Activated CD8-positive, alpha-beta T cell treated with anti-CD3 and anti-CD28 coated beads for 36 hours (primary cell): Measurements from ENCODE around the gene PCDH11Y. TPM values are rescaled to one million over a fixed set of nuclear protein-coding genes. Genes with fewer than 3 reads are reported as not detected.
"Not testable (repeated sequence)": the region's sequence is repeated elsewhere in the genome, so short reads cannot be mapped to it uniquely, and the experiment has no call there.

Experiments
- ATAC-seq: fragments of 200-7000 bp; cut with Tn5 transposase; one replicate; pipeline ENCODE4 v1.10.0; 2021; ENCODE audit warnings: mild to moderate bottlenecking, moderate library complexity
- CTCF ChIA-PET: fragments of 350-600 bp; sonication (Branson Sonifier 250); formaldehyde crosslinking; loops from one replicate; lab custom pipeline; 2021; ENCODE audit warnings: antibody characterized with exemption; lab: Charles Lee
- POLR2A ChIA-PET: fragments of 350-600 bp; sonication (Branson Sonifier 250); formaldehyde crosslinking; loops from one replicate; lab custom pipeline; 2021; ENCODE audit warnings: antibody characterized with exemption; lab: Charles Lee
- DNase-seq: peaks from one replicate; pipeline ENCODE4 v3.0.0-alpha.2; 2020
- H3K27ac Mint-ChIP-seq: one replicate; pipeline ENCODE4 v1.8.0; 2021; ENCODE audit warnings: mild to moderate bottlenecking, mixed read lengths
- H3K27me3 Mint-ChIP-seq: one replicate; pipeline ENCODE4 v1.8.0; 2021; ENCODE audit warnings: mixed read lengths
- H3K36me3 Mint-ChIP-seq: one replicate; pipeline ENCODE4 v1.8.0; 2021; ENCODE audit warnings: low read depth, mixed read lengths
- H3K4me1 Mint-ChIP-seq: one replicate; pipeline ENCODE4 v1.8.0; 2021; ENCODE audit warnings: low read depth, mixed read lengths
- H3K4me3 Mint-ChIP-seq: one replicate; pipeline ENCODE4 v1.8.0; 2021; ENCODE audit warnings: mild to moderate bottlenecking, moderate library complexity, mixed read lengths
- H3K9me3 Mint-ChIP-seq: one replicate; pipeline ENCODE4 v1.8.0; 2021; ENCODE audit warnings: mixed read lengths
- intact Hi-C: fragments of 100-400 bp; cut with micrococcal nuclease; formaldehyde crosslinking; loops from one replicate; pipeline ENCODE4 v1.10.0; 2022
- total RNA-seq, 2 experiments: library from RNA; stranded (reverse); gene quantifications; one replicate each; pipeline ENCODE4 v1.2.3, GENCODE V29; 2021

PCDH11Y gene
- total RNA-seq = not detected

- intact Hi-C loops, CTCF ChIA-PET, POLR2A ChIA-PET, H3K27ac Mint-ChIP-seq, H3K4me1 Mint-ChIP-seq, H3K4me3 Mint-ChIP-seq, H3K9me3 Mint-ChIP-seq, H3K36me3 Mint-ChIP-seq, DNase-seq, H3K27me3 Mint-ChIP-seq: not testable (repeated sequence)
- ATAC-seq = peak; percentile 27
These were observed at the start of gene PCDH11Y for GRCh38 chrY:5000057-5000456. PCDH11Y (plus strand) TSS chrY:5000296; CDS start chrY:5057100, 56,804 bp downstream.

- CTCF ChIA-PET, H3K9me3 Mint-ChIP-seq, H3K27me3 Mint-ChIP-seq, H3K4me1 Mint-ChIP-seq, H3K36me3 Mint-ChIP-seq, H3K27ac Mint-ChIP-seq, ATAC-seq, DNase-seq, POLR2A ChIA-PET, intact Hi-C loops, H3K4me3 Mint-ChIP-seq: not testable (repeated sequence)
These were observed 32.2 kb upstream of the PCDH11Y start for GRCh38 chrY:4967894-4968293.

GRCh38 chrY:4991743-4992400 lies 8.2 kb upstream of the PCDH11Y start:
- H3K4me3 Mint-ChIP-seq, POLR2A ChIA-PET, H3K27me3 Mint-ChIP-seq, intact Hi-C loops, H3K36me3 Mint-ChIP-seq, H3K9me3 Mint-ChIP-seq, H3K4me1 Mint-ChIP-seq, H3K27ac Mint-ChIP-seq, CTCF ChIA-PET, DNase-seq: not testable (repeated sequence)
- ATAC-seq = peak; percentile 86

- H3K36me3 Mint-ChIP-seq, CTCF ChIA-PET, intact Hi-C loops, H3K27ac Mint-ChIP-seq, H3K27me3 Mint-ChIP-seq, ATAC-seq, H3K9me3 Mint-ChIP-seq, DNase-seq, H3K4me3 Mint-ChIP-seq, H3K4me1 Mint-ChIP-seq, POLR2A ChIA-PET: not testable (repeated sequence)
These were observed 5.2 kb upstream of the PCDH11Y start for GRCh38 chrY:4994892-4995291.

- POLR2A ChIA-PET, intact Hi-C loops, H3K4me1 Mint-ChIP-seq, H3K4me3 Mint-ChIP-seq, H3K36me3 Mint-ChIP-seq, CTCF ChIA-PET, ATAC-seq, DNase-seq, H3K27ac Mint-ChIP-seq, H3K27me3 Mint-ChIP-seq, H3K9me3 Mint-ChIP-seq: not testable (repeated sequence)
These were observed 2.5 kb downstream of the PCDH11Y start for GRCh38 chrY:5002476-5003184.

GRCh38 chrY:5038972-5039523 lies 39.0 kb downstream of the PCDH11Y start:
- H3K36me3 Mint-ChIP-seq, DNase-seq, H3K4me3 Mint-ChIP-seq, CTCF ChIA-PET, H3K9me3 Mint-ChIP-seq, intact Hi-C loops, H3K27me3 Mint-ChIP-seq, ATAC-seq, POLR2A ChIA-PET, H3K27ac Mint-ChIP-seq, H3K4me1 Mint-ChIP-seq: not testable (repeated sequence)

GRCh38 chrY:5083017-5083416 lies 82.9 kb downstream of the PCDH11Y start:
- ATAC-seq, H3K36me3 Mint-ChIP-seq, intact Hi-C loops, POLR2A ChIA-PET, H3K9me3 Mint-ChIP-seq, H3K27ac Mint-ChIP-seq, CTCF ChIA-PET, DNase-seq, H3K4me1 Mint-ChIP-seq, H3K4me3 Mint-ChIP-seq, H3K27me3 Mint-ChIP-seq: not testable (repeated sequence)

GRCh38 chrY:5182998-5183397 lies 182.9 kb downstream of the PCDH11Y start:
- H3K4me1 Mint-ChIP-seq, intact Hi-C loops, CTCF ChIA-PET, H3K27me3 Mint-ChIP-seq, H3K4me3 Mint-ChIP-seq, DNase-seq, H3K27ac Mint-ChIP-seq, POLR2A ChIA-PET, H3K9me3 Mint-ChIP-seq, H3K36me3 Mint-ChIP-seq, ATAC-seq: not testable (repeated sequence)

GRCh38 chrY:5215116-5215515 lies 215.0 kb downstream of the PCDH11Y start:
- CTCF ChIA-PET, H3K4me1 Mint-ChIP-seq, ATAC-seq, DNase-seq, H3K9me3 Mint-ChIP-seq, H3K27me3 Mint-ChIP-seq, H3K4me3 Mint-ChIP-seq, POLR2A ChIA-PET, H3K36me3 Mint-ChIP-seq, intact Hi-C loops, H3K27ac Mint-ChIP-seq: not testable (repeated sequence)

- intact Hi-C loops, H3K36me3 Mint-ChIP-seq: not testable (repeated sequence)
These were observed 324.8 kb downstream of the PCDH11Y start for GRCh38 chrY:5324931-5325330.

GRCh38 chrY:5342220-5342619 lies 342.1 kb downstream of the PCDH11Y start:
- CTCF ChIA-PET, H3K36me3 Mint-ChIP-seq, H3K4me1 Mint-ChIP-seq, H3K27ac Mint-ChIP-seq, H3K27me3 Mint-ChIP-seq, H3K4me3 Mint-ChIP-seq, DNase-seq, intact Hi-C loops, POLR2A ChIA-PET, ATAC-seq, H3K9me3 Mint-ChIP-seq: not testable (repeated sequence)

More at GRCh38 chrY:5324931-5325330, 324.8 kb downstream of the PCDH11Y start:
- ATAC-seq, POLR2A ChIA-PET, CTCF ChIA-PET, H3K4me3 Mint-ChIP-seq, H3K4me1 Mint-ChIP-seq, H3K27me3 Mint-ChIP-seq, H3K27ac Mint-ChIP-seq, DNase-seq, H3K9me3 Mint-ChIP-seq: not testable (repeated sequence)

GRCh38 chrY:5543705-5544104 lies 543.6 kb downstream of the PCDH11Y start:
- DNase-seq, H3K4me3 Mint-ChIP-seq, CTCF ChIA-PET, intact Hi-C loops, H3K36me3 Mint-ChIP-seq, H3K27ac Mint-ChIP-seq, POLR2A ChIA-PET, ATAC-seq, H3K27me3 Mint-ChIP-seq, H3K4me1 Mint-ChIP-seq, H3K9me3 Mint-ChIP-seq: not testable (repeated sequence)
